Measurements from ENCODE around the gene MARCHF5. TPM values are rescaled to one million over a fixed set of nuclear protein-coding genes. Genes with fewer than 3 reads are reported as not detected.

MARCHF5 gene
- total RNA-seq, 1 experiment from 2014 or later, result 17.6 TPM

DNA sequence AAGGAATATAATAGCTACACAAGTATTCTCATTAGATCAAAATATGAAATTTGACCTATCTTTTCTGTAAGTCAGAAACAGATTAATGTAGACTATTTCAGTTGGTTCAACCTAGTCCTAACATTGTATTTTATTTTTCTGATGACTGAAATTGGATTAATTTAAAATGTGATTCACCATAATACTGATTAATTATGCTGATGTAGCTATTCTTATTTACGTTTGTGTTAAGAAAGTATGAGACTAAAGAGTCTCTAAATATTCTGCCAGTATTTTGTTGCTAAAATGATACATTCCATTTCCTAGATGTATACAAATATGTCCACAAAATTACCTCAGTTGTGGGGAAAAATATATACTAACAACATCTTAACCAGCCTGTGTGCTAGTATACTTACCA, 18.3 kb downstream of the MARCHF5 start:
- H4K8ac ChIP-seq (replicated peaks; ENCODE audit: insufficient read length, low read depth, low read length), result no peak overlapping the region
- no peak overlapping the region for H2BK5ac ChIP-seq (ENCODE audit: insufficient read length, low read length)
- H4K5ac ChIP-seq (ENCODE audit: insufficient read length, low read depth, low read length), result no peak overlapping the region
- H3K4ac ChIP-seq (ENCODE audit: low read depth, low read length), result no peak overlapping the region
- H3K56ac ChIP-seq (ENCODE audit: insufficient read length, low read depth, low read length), result no peak overlapping the region
- H2AFZ ChIP-seq (ENCODE audit: low read length), result no peak overlapping the region
- no peak overlapping the region for H2BK12ac ChIP-seq (ENCODE audit: insufficient read length, low read depth, low read length)
- Mint-ChIP-seq H3K4me1 (peaks cover 22 to 32% of the 10 kb centered on the region in 2 experiments), H3K36me3 (ENCODE audit: insufficient read depth in 1 of 3, low read depth in 3 of 3) (peaks cover 18 to 37% (median 29%) of the 10 kb centered on the region in 3 experiments; a peak in 6 of 7 replicates), H3K27ac (no peak overlapping the region), H3K9me3 (no peaks in the 10 kb centered on the region; a peak in 1 of 5 replicates), H3K4me3 (no peak overlapping the region), H3K27me3 (ENCODE audit: low read depth) (no peaks in the 10 kb centered on the region)
- H3K4me2 ChIP-seq (ENCODE audit: insufficient read depth, insufficient read length, low read length), result no peak overlapping the region
- DNase-seq, result no peak
- TF ChIP-seq, protein P1, sequence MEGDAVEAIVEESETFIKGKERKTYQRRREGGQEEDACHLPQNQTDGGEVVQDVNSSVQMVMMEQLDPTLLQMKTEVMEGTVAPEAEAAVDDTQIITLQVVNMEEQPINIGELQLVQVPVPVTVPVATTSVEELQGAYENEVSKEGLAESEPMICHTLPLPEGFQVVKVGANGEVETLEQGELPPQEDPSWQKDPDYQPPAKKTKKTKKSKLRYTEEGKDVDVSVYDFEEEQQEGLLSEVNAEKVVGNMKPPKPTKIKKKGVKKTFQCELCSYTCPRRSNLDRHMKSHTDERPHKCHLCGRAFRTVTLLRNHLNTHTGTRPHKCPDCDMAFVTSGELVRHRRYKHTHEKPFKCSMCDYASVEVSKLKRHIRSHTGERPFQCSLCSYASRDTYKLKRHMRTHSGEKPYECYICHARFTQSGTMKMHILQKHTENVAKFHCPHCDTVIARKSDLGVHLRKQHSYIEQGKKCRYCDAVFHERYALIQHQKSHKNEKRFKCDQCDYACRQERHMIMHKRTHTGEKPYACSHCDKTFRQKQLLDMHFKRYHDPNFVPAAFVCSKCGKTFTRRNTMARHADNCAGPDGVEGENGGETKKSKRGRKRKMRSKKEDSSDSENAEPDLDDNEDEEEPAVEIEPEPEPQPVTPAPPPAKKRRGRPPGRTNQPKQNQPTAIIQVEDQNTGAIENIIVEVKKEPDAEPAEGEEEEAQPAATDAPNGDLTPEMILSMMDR (conservative IDR thresholded peaks at IDR 0.05), result no peak
- no peaks in the 10 kb centered on the region for H3K79me1 ChIP-seq (ENCODE audit: insufficient read depth, low read depth, low read length, poor library complexity, severe bottlenecking)
- H3K9me3 ChIP-seq (ENCODE audit: control insufficient read depth, low read depth, low read length), result no peaks in the 10 kb centered on the region
- H3K4me1 ChIP-seq (ENCODE audit: insufficient read depth, low read length), result peaks cover 9% of the 10 kb centered on the region
- H3K23ac ChIP-seq (ENCODE audit: insufficient read length, low read depth, low read length), result no peak overlapping the region
- H2BK20ac ChIP-seq (ENCODE audit: low read depth, low read length, poor library complexity, severe bottlenecking), result no peak overlapping the region
- no peaks in the 10 kb centered on the region for H3K27me3 ChIP-seq (ENCODE audit: insufficient read depth, low read length)
- H2AK5ac ChIP-seq (ENCODE audit: insufficient read length, low read length), result no peak overlapping the region
- WGBS (ENCODE audit: extremely low coverage, insufficient read length, low lambda C conversion rate), result no CpG with 5 or more reads among the region's 1 CpG
- H4K91ac ChIP-seq (ENCODE audit: insufficient read length, low read depth, low read length), result no peak overlapping the region
- H3K14ac ChIP-seq (ENCODE audit: insufficient read depth, low read length), result no peak overlapping the region
- no peak overlapping the region for H3K9ac ChIP-seq (ENCODE audit: extremely low read depth, insufficient read length, low read length)
- H2BK120ac ChIP-seq (ENCODE audit: low read depth, low read length, poor library complexity, severe bottlenecking), result no peak overlapping the region
- no peak overlapping the region for H3K27ac ChIP-seq (ENCODE audit: insufficient read length, low read depth, low read length)
- no peak overlapping the region for H3T11ph ChIP-seq (ENCODE audit: low read length)
- H3K18ac ChIP-seq (ENCODE audit: insufficient read length, low read depth, low read length), result no peak overlapping the region
- no peak overlapping the region for H2BK15ac ChIP-seq (ENCODE audit: low read depth, low read length)
- peaks cover 13% of the 10 kb centered on the region; the same call in 1 of the 2 replicates for H3K79me2 ChIP-seq (ENCODE audit: insufficient read depth, low read length)
- H3K23me2 ChIP-seq (ENCODE audit: insufficient read length, low read depth, low read length, poor library complexity, severe bottlenecking), result no peaks in the 10 kb centered on the region
- H4K20me1 ChIP-seq (ENCODE audit: control insufficient read depth, insufficient read depth, insufficient read length), result no peaks in the 10 kb centered on the region

Measured in H9 (cell line).